IPS DF 6.9 (cell line): ENCODE data around the gene XK.

Experiments used
- DNase-seq: peaks from one replicate; pipeline ENCODE4 v3.0.0-alpha.2; 2013; ENCODE audit warnings: low read depth, low spot score
- H3K27ac ChIP-seq: one replicate; pipeline ENCODE4 v1.5.1; 2013; ENCODE audit warnings: low read length, control low read depth
- H3K27me3 ChIP-seq: 2 replicates; pipeline ENCODE4 v1.6.1; 2013; ENCODE audit warnings: mild to moderate bottlenecking, low read length; ENCODE audit not compliant: control insufficient read depth, insufficient read depth
- H3K36me3 ChIP-seq: 2 replicates; pipeline ENCODE4 v1.6.1; 2013; ENCODE audit warnings: low read length; ENCODE audit not compliant: control insufficient read depth, insufficient read depth
- H3K4me1 ChIP-seq: 2 replicates; pipeline ENCODE4 v1.6.1; 2013; ENCODE audit warnings: low read length; ENCODE audit not compliant: control insufficient read depth, insufficient read depth
- H3K4me3 ChIP-seq: 2 replicates; pipeline ENCODE4 v1.5.1; 2013; ENCODE audit warnings: mild to moderate bottlenecking, low read length
- H3K9me3 ChIP-seq: 2 replicates; pipeline ENCODE4 v1.6.1; 2013; ENCODE audit warnings: low read length, inconsistent platforms; ENCODE audit not compliant: control insufficient read depth, insufficient read depth
- WGBS: extraction: QIAGEN DNeasy Blood & Tissue Kit; methylation state at CpG from one replicate; pipeline ENCODE4 v1.1.7; 2013; ENCODE audit warnings: mixed read lengths, missing lambda C conversion rate; ENCODE audit not compliant: insufficient read length, insufficient coverage; 5-methylcytosine and 5-hydroxymethylcytosine counted together

The XK gene

GRCh38 chrX:37776283-37776986 lies 90.8 kb downstream of the XK start:
- no peak for DNase-seq

GRCh38 chrX:37776987-37777325 lies 91.4 kb downstream of the XK start:
- H3K27ac ChIP-seq, result no peak overlapping the region
- WGBS, result no CpG with 5 or more reads among the region's 2 CpGs
- no peaks in the 10 kb centered on the region for H3K9me3 ChIP-seq
- no peak overlapping the region for H3K4me3 ChIP-seq
- H3K36me3 ChIP-seq, result no peaks in the 10 kb centered on the region
- DNase-seq, result no peak
- no peaks in the 10 kb centered on the region for H3K27me3 ChIP-seq
- no peaks in the 10 kb centered on the region for H3K4me1 ChIP-seq

More at GRCh38 chrX:37776283-37776986, 90.8 kb downstream of the XK start:
- no peaks in the 10 kb centered on the region for H3K9me3 ChIP-seq
- no peak overlapping the region for H3K27ac ChIP-seq
- H3K4me3 ChIP-seq, result no peak overlapping the region
- no peaks in the 10 kb centered on the region for H3K27me3 ChIP-seq
- no peaks in the 10 kb centered on the region for H3K4me1 ChIP-seq
- no peaks in the 10 kb centered on the region for H3K36me3 ChIP-seq

- H3K4me3 ChIP-seq, result no peak within 1 kb of the TSS
- H3K36me3 ChIP-seq, result no peaks in the 10 kb centered on the region
- H3K27ac ChIP-seq, result no peak within 1 kb of the TSS
- H3K4me1 ChIP-seq, result no peaks in the 10 kb centered on the region
- no CpG with 5 or more reads among the region's 2 CpGs for WGBS
- DNase-seq, result no peak
- H3K27me3 ChIP-seq, result no peaks in the 10 kb centered on the region
- no peaks in the 10 kb centered on the region for H3K9me3 ChIP-seq
Measured at GRCh38 chrX:37779857-37780256, 94.3 kb downstream of the XK start, which contains the start of gene CYBB. TSS of gene CYBB (plus strand) at chrX:37780059. CDS start at chrX:37780078, 19 bp downstream.

GRCh38 chrX:37781081-37781480 lies 95.5 kb downstream of the XK start:
- H3K36me3 ChIP-seq, result no peaks in the 10 kb centered on the region
- H3K4me1 ChIP-seq, result no peaks in the 10 kb centered on the region
- no peak for DNase-seq
- H3K9me3 ChIP-seq, result no peaks in the 10 kb centered on the region
- H3K27ac ChIP-seq, result no peak overlapping the region
- no peaks in the 10 kb centered on the region for H3K27me3 ChIP-seq
- H3K4me3 ChIP-seq, result no peak overlapping the region
- WGBS, result no CpG with 5 or more reads among the region's 4 CpGs
